ENCODE measurements around the gene SMOC1. TPM values are rescaled to one million over a fixed set of nuclear protein-coding genes. Genes with fewer than 3 reads are reported as not detected.
A peak's percentile ranks its signal among the peaks of the same experiment; 100 is the strongest.

The SMOC1 gene
- total RNA-seq, 1 experiment from 2014 or later = 22.9 TPM

GRCh38 chr14:69973846-69974245 lies 94.6 kb downstream of the SMOC1 start:
- Mint-ChIP-seq H3K27ac (ENCODE audit: low read depth, unreplicated experiment) (no peak overlapping the region), H3K4me3 (ENCODE audit: unreplicated experiment) (no peak overlapping the region), H3K27me3 (ENCODE audit: insufficient read depth, unreplicated experiment) (no peaks in the 10 kb centered on the region), H3K4me1 (ENCODE audit: insufficient read depth, unreplicated experiment) (no peaks in the 10 kb centered on the region), H3K9me3 (ENCODE audit: unreplicated experiment) (no peaks in the 10 kb centered on the region), H3K36me3 (ENCODE audit: insufficient read depth, unreplicated experiment) (no peaks in the 10 kb centered on the region)
- POLR2A ChIA-PET = no interaction called here
- intact Hi-C loops (cut with micrococcal nuclease) = no loop called here
- TF ChIP-seq CTCF (IDR thresholded peaks at IDR 0.05; ENCODE audit: unreplicated experiment) = no peak
- no TSS peak for BruUV-seq (replicated peaks)
- no peak for DNase-seq (ENCODE audit: unreplicated experiment)
- CTCF ChIA-PET = no interaction called here

DNA sequence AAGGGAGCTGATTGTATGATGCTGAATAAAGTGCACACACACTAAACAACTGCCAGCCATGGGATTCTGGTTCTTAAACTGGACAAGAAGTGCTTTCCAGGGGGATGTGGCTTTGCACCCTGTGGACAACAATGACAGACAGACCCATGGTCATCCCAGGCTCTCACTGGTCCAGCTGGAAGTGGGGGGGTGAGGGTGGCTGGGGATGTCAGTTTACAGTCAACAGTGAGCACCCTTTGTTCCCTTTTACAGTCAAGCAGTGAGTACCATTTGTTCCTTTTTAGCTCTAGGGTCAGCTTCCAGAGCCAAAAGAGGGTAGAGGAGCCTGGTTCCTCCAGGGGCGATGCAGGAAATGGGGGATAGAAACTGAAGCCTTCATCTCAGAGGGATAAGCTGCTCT lies 100.7 kb downstream of the SMOC1 start:
- Mint-ChIP-seq H3K4me3 (ENCODE audit: unreplicated experiment) (no peak overlapping the region), H3K27ac (ENCODE audit: low read depth, unreplicated experiment) (no peak overlapping the region), H3K27me3 (ENCODE audit: insufficient read depth, unreplicated experiment) (no peaks in the 10 kb centered on the region), H3K4me1 (ENCODE audit: insufficient read depth, unreplicated experiment) (peaks cover 19% of the 10 kb centered on the region), H3K9me3 (ENCODE audit: unreplicated experiment) (no peaks in the 10 kb centered on the region), H3K36me3 (ENCODE audit: insufficient read depth, unreplicated experiment) (peaks cover 5% of the 10 kb centered on the region)
- DNase-seq (ENCODE audit: unreplicated experiment) = no peak
- intact Hi-C loops (cut with micrococcal nuclease) = no loop called here
- ChIA-PET POLR2A (interaction anchor here (1.2 kb wide), 1 partner anchor 17 kb away, joined by 4 read pairs; no protein-coding TSS in a partner anchor), CTCF (interaction anchor here (0.6 kb wide), 2 partner anchors 14 to 71 kb away, joined by 3 read pairs; no protein-coding TSS in a partner anchor)
- no peak for TF ChIP-seq CTCF (IDR thresholded peaks at IDR 0.05; ENCODE audit: unreplicated experiment)
- BruUV-seq (replicated peaks) = no TSS peak

DNA sequence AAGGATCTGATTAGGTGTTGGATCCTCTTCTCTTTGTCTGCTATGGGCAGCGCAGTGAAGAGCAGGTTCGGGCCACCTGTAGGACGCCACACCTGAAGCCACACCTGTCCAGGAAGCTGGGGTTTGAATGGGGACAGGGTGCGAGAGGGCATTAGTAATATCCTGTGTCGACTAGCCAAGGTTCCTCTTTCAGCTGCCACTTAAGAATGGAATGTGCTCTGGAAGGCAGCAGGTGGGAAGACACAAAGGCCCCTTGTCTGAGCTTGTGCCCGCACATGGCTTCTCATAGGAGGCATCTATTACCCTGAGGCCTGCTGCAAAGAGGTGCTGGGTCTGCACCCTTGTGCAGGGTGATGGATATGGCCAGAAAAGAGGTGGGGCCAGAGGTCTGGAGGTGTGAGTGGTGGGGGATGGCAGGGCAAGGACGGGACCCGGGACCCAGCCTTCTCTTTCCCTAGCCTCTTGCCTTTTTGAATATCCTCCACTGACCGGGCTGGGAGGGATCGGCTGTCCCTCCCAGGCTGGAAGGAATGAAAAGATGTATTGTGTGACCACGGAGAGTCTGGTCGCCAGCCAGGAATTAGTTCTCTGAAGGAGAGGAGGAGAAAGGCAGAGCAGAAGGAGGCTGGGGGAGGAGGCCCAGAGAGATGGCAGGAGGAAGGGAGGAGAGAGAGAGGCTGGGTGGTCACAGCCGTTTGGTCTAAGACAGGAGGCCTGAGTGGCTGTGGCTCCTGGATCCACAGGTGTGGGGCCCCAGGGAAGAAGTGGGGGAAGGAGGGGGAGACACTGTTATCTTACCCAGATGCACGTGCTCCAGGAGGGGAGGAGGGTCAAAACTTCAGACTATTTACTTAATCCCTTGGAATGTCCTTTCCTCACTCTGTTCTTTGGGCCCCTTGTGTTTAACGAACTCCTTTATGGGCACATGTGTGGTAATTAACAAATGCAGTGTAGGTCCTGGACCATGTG lies 101.5 kb downstream of the SMOC1 start:
- peak; percentile 16 for DNase-seq (ENCODE audit: unreplicated experiment)
- H3K36me3 Mint-ChIP-seq (ENCODE audit: insufficient read depth, unreplicated experiment) = peaks cover 5% of the 10 kb centered on the region
- no peaks in the 10 kb centered on the region for H3K9me3 Mint-ChIP-seq (ENCODE audit: unreplicated experiment)
- ChIA-PET POLR2A (interaction anchor here (1.2 kb wide), 1 partner anchor 17 kb away, joined by 4 read pairs; no protein-coding TSS in a partner anchor), CTCF (interaction anchor here (0.6 kb wide), 1 partner anchor 70 kb away, joined by 3 read pairs; no protein-coding TSS in a partner anchor)
- H3K27me3 Mint-ChIP-seq (ENCODE audit: insufficient read depth, unreplicated experiment) = no peaks in the 10 kb centered on the region
- no peak overlapping the region for H3K27ac Mint-ChIP-seq (ENCODE audit: low read depth, unreplicated experiment)
- intact Hi-C loops (cut with micrococcal nuclease) = no loop called here
- no peak for TF ChIP-seq CTCF (IDR thresholded peaks at IDR 0.05; ENCODE audit: unreplicated experiment)
- peak overlapping the region; percentile 32 for H3K4me3 Mint-ChIP-seq (ENCODE audit: unreplicated experiment)
- peaks cover 27% of the 10 kb centered on the region for H3K4me1 Mint-ChIP-seq (ENCODE audit: insufficient read depth, unreplicated experiment)
- BruUV-seq (replicated peaks) = no TSS peak

DNA sequence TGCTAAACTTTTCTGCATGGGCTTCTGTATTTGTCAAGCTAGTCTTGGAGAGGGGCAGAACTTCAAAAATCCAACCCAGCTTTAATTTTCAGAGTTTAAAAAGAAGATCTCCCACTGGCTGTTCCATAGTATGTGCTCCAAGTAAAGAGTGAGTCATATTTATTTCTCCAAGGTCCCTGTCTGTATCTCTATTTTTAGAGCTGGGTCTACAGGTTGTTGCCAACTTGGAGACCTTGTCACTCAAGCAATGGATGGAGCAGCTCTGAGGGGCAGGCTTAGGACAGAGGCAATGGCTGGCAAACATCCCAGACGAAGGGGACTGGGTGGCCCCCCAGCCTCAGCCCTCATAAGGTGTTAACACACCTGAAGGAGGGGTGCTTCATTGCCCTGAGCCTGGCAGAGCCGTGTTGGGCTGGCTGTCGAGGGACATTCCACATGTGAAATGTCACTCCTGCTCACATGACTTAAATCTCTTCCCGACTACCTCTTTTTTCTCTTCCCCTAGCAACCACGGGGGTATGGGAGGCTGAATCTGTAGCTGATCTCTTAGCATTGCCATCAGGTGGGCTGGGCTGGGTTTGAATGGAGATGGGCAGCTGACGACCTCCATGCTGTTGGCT lies 103.1 kb downstream of the SMOC1 start:
- POLR2A ChIA-PET = interaction anchor here (1.4 kb wide), 1 partner anchor 17 kb away, joined by 4 read pairs; no protein-coding TSS in a partner anchor
- Mint-ChIP-seq H3K27me3 (ENCODE audit: insufficient read depth, unreplicated experiment) (no peaks in the 10 kb centered on the region), H3K4me1 (ENCODE audit: insufficient read depth, unreplicated experiment) (peaks cover 31% of the 10 kb centered on the region), H3K9me3 (ENCODE audit: unreplicated experiment) (no peaks in the 10 kb centered on the region), H3K4me3 (ENCODE audit: unreplicated experiment) (no peak overlapping the region), H3K36me3 (ENCODE audit: insufficient read depth, unreplicated experiment) (peaks cover 5% of the 10 kb centered on the region), H3K27ac (ENCODE audit: low read depth, unreplicated experiment) (no peak overlapping the region)
- no peak for TF ChIP-seq CTCF (IDR thresholded peaks at IDR 0.05; ENCODE audit: unreplicated experiment)
- no TSS peak for BruUV-seq (replicated peaks)
- CTCF ChIA-PET = no interaction called here
- DNase-seq (ENCODE audit: unreplicated experiment) = peak; percentile 5
- intact Hi-C loops (cut with micrococcal nuclease) = no loop called here
